ENCODE results near the gene CFAP46. TPM values are rescaled to one million over a fixed set of nuclear protein-coding genes. Genes with fewer than 3 reads are reported as not detected.

CFAP46 gene
- total RNA-seq, 2 experiments from 2014 or later, result not detected

DNA sequence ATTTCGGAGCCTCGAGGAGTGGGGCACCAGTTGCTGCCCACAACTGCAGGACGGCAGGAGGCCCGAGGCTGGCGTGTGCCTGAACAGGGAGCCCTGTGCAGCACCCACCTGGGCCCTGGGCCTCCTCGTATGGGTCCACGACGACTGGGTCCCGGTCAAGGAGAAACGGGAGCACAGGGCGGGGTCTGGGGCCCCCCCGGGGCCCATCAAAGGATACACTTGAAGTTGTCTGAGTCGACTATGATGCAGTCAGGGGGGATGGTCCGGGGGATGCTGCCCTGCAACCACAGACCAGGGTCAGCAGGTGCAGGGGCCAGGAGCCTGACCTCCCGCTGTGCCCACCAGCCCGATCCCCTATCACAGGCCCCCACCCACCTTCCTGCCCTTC is 127.9 kb downstream of the CFAP46 start:
- Histone ChIP-seq H3K9me3 (ENCODE audit: low read length) (no peaks in the 10 kb centered on the region), H3K4me3 (ENCODE audit: low read depth, low read length, poor library complexity, severe bottlenecking) (no peak overlapping the region), H3K4me1 (ENCODE audit: insufficient read depth, low read length, poor library complexity, severe bottlenecking) (no peaks in the 10 kb centered on the region), H4K20me1 (ENCODE audit: insufficient read depth, low read length) (no peaks in the 10 kb centered on the region), H3K79me2 (ENCODE audit: insufficient read depth, low read depth, low read length) (no peaks in the 10 kb centered on the region), H3K4me2 (ENCODE audit: low read length) (no peak overlapping the region), H3K27ac (ENCODE audit: low read depth, low read length, poor library complexity, severe bottlenecking) (no peak overlapping the region), H2AFZ (ENCODE audit: low read length) (no peak overlapping the region), H3K9me2 (ENCODE audit: insufficient read depth, low read length) (no peaks in the 10 kb centered on the region), H3K36me3 (ENCODE audit: insufficient read depth, low read length) (no peaks in the 10 kb centered on the region)
- POLR2A ChIA-PET, result no interaction called here
- no peak for DNase-seq (ENCODE audit: low spot score)
- CTCF ChIA-PET (ENCODE audit: unreplicated experiment), result no interaction called here
- TF ChIP-seq EZH2phosphoT487 (IDR thresholded peaks at IDR 0.05; ENCODE audit: borderline replicate concordance, low read depth, low read length), result no peak
- TF ChIP-seq, protein P1, sequence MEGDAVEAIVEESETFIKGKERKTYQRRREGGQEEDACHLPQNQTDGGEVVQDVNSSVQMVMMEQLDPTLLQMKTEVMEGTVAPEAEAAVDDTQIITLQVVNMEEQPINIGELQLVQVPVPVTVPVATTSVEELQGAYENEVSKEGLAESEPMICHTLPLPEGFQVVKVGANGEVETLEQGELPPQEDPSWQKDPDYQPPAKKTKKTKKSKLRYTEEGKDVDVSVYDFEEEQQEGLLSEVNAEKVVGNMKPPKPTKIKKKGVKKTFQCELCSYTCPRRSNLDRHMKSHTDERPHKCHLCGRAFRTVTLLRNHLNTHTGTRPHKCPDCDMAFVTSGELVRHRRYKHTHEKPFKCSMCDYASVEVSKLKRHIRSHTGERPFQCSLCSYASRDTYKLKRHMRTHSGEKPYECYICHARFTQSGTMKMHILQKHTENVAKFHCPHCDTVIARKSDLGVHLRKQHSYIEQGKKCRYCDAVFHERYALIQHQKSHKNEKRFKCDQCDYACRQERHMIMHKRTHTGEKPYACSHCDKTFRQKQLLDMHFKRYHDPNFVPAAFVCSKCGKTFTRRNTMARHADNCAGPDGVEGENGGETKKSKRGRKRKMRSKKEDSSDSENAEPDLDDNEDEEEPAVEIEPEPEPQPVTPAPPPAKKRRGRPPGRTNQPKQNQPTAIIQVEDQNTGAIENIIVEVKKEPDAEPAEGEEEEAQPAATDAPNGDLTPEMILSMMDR (conservative IDR thresholded peaks at IDR 0.05; ENCODE audit: low read length), result no peak
- intact Hi-C loops (cut with micrococcal nuclease; ENCODE audit: unreplicated experiment), result no loop called here
- no TSS peak for BruUV-seq (replicated peaks)

DNA sequence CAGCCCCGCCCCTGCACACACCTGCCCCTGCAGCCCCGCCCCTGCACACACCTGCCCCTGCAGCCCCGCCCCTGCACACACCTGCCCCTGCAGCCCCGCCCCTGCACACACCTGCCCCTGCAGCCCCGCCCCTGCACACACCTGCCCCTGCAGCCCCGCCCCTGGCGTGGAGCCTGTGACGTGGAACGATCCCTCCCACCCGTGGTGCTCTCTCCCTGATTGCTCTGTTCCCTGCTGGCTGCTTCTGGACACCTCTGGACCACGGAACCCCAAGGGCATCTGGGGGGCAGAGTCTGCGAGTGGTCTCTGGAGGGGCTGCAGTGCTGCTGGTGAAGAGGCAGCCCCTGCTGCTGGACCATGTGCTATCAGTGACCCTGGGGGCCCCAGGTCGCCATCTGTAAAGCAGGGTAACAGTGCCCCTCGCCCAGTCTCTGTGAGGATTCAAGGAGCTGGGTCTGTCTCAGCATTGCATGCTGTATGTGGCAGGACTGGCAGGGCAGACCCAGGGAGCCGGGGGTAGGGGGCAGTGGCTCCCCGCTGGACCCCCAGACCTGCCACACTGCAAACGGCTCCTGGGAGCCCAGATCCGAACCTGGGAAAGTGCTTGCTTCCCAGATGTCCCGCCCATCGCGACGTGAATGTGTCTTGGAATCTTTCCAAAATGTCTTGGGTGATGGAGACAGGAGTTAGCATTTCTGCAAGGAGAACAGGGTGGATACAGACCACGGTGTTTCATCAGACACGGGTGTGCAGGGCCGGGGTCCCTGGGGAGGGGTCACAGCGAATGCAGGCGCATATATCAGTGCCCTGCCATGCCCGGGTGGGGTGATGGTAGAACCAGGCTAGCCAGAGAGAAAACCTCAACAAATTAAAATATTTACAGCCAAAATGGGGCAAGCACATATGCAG is 128.6 kb downstream of the CFAP46 start:
- no peak overlapping the region for H3K27ac ChIP-seq (ENCODE audit: low read depth, low read length, poor library complexity, severe bottlenecking)
- H3K4me1 ChIP-seq (ENCODE audit: insufficient read depth, low read length, poor library complexity, severe bottlenecking), result no peaks in the 10 kb centered on the region
- no peaks in the 10 kb centered on the region for H3K9me3 ChIP-seq (ENCODE audit: low read length)
- H3K4me2 ChIP-seq (ENCODE audit: low read length), result no peak overlapping the region
- ChIA-PET POLR2A (no interaction called here), CTCF (ENCODE audit: unreplicated experiment) (no interaction called here)
- H3K79me2 ChIP-seq (ENCODE audit: insufficient read depth, low read depth, low read length), result no peaks in the 10 kb centered on the region
- TF ChIP-seq, protein P1 (conservative IDR thresholded peaks at IDR 0.05; ENCODE audit: low read length), result no peak
- no peak for TF ChIP-seq EZH2phosphoT487 (IDR thresholded peaks at IDR 0.05; ENCODE audit: borderline replicate concordance, low read depth, low read length)
- H4K20me1 ChIP-seq (ENCODE audit: insufficient read depth, low read length), result no peaks in the 10 kb centered on the region
- no peak overlapping the region for H3K4me3 ChIP-seq (ENCODE audit: low read depth, low read length, poor library complexity, severe bottlenecking)
- BruUV-seq (replicated peaks), result no TSS peak
- no peaks in the 10 kb centered on the region for H3K36me3 ChIP-seq (ENCODE audit: insufficient read depth, low read length)
- no peaks in the 10 kb centered on the region for H3K9me2 ChIP-seq (ENCODE audit: insufficient read depth, low read length)
- no peak for DNase-seq (ENCODE audit: low spot score)
- intact Hi-C loops (cut with micrococcal nuclease; ENCODE audit: unreplicated experiment), result no loop called here
- H2AFZ ChIP-seq (ENCODE audit: low read length), result no peak overlapping the region

DNA sequence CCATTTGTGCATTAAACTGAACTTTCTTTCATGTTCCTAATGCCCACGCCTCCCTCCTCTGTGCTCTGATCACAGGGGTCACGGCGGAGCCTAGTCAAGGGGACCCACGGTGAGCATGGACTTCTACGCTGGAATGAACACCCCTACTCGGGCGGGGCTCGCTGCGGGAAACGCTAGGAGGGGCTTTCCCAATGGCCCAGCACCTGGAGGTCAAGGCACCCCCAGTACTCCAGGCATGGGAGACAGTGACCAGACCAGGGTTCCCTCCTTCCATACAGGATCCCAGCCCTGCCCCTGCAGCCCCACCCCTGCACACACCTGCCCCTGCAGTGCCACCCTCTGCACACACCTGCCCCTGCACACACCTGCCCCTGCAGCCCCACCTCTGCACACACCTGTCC is 129.4 kb downstream of the CFAP46 start:
- H3K36me3 ChIP-seq (ENCODE audit: insufficient read depth, low read length), result no peaks in the 10 kb centered on the region
- H3K79me2 ChIP-seq (ENCODE audit: insufficient read depth, low read depth, low read length), result no peaks in the 10 kb centered on the region
- no TSS peak for BruUV-seq (replicated peaks)
- H3K4me3 ChIP-seq (ENCODE audit: low read depth, low read length, poor library complexity, severe bottlenecking), result no peak overlapping the region
- H3K9me3 ChIP-seq (ENCODE audit: low read length), result no peaks in the 10 kb centered on the region
- intact Hi-C loops (cut with micrococcal nuclease; ENCODE audit: unreplicated experiment), result no loop called here
- no peak overlapping the region for H2AFZ ChIP-seq (ENCODE audit: low read length)
- DNase-seq (ENCODE audit: low spot score), result no peak
- TF ChIP-seq, protein P1 (conservative IDR thresholded peaks at IDR 0.05; ENCODE audit: low read length), result no peak
- no peak for TF ChIP-seq EZH2phosphoT487 (IDR thresholded peaks at IDR 0.05; ENCODE audit: borderline replicate concordance, low read depth, low read length)
- no peaks in the 10 kb centered on the region for H3K4me1 ChIP-seq (ENCODE audit: insufficient read depth, low read length, poor library complexity, severe bottlenecking)
- H4K20me1 ChIP-seq (ENCODE audit: insufficient read depth, low read length), result no peaks in the 10 kb centered on the region
- H3K27ac ChIP-seq (ENCODE audit: low read depth, low read length, poor library complexity, severe bottlenecking), result no peak overlapping the region
- ChIA-PET CTCF (ENCODE audit: unreplicated experiment) (no interaction called here), POLR2A (no interaction called here)
- H3K4me2 ChIP-seq (ENCODE audit: low read length), result no peak overlapping the region
- H3K9me2 ChIP-seq (ENCODE audit: insufficient read depth, low read length), result no peaks in the 10 kb centered on the region
